Activated CD4-positive, alpha-beta T cell treated with anti-CD3 and anti-CD28 coated beads for 36 hours (primary cell): Measurements from ENCODE around the gene CD69. TPM values are rescaled to one million over a fixed set of nuclear protein-coding genes. Genes with fewer than 3 reads are reported as not detected.
"Not testable (repeated sequence)": the region's sequence is repeated elsewhere in the genome, so short reads cannot be mapped to it uniquely, and the experiment has no call there.

ENCODE experiments used
- ATAC-seq: fragments of 200-7000 bp; cut with Tn5 transposase; one replicate; pipeline ENCODE4 v1.10.0; 2021; ENCODE audit warnings: mild to moderate bottlenecking, moderate library complexity
- CTCF ChIA-PET: fragments of 350-600 bp; sonication (Branson Sonifier 250); formaldehyde crosslinking; loops from one replicate; lab custom pipeline; 2021; ENCODE audit warnings: antibody characterized with exemption; lab: Charles Lee
- POLR2A ChIA-PET: fragments of 350-600 bp; sonication (Branson Sonifier 250); formaldehyde crosslinking; loops from one replicate; lab custom pipeline; 2021; ENCODE audit warnings: antibody characterized with exemption, inconsistent platforms; lab: Charles Lee
- DNase-seq: peaks from one replicate; pipeline ENCODE4 v3.0.0-alpha.2; 2020
- H3K27ac Mint-ChIP-seq: one replicate; pipeline ENCODE4 v1.8.0; 2021; ENCODE audit warnings: mixed read lengths
- H3K27me3 Mint-ChIP-seq: one replicate; pipeline ENCODE4 v1.8.0; 2021; ENCODE audit warnings: mixed read lengths
- H3K36me3 Mint-ChIP-seq: one replicate; pipeline ENCODE4 v1.8.0; 2021; ENCODE audit warnings: low read depth, mixed read lengths
- H3K4me1 Mint-ChIP-seq: one replicate; pipeline ENCODE4 v1.8.0; 2021; ENCODE audit warnings: mixed read lengths
- H3K4me3 Mint-ChIP-seq: one replicate; pipeline ENCODE4 v1.8.0; 2021; ENCODE audit warnings: mild to moderate bottlenecking, moderate library complexity, mixed read lengths
- H3K9me3 Mint-ChIP-seq: one replicate; pipeline ENCODE4 v1.8.0; 2021; ENCODE audit warnings: low read depth, mixed read lengths
- intact Hi-C, 2 experiments: fragments of 100-400 bp; cut with DNase I in 1 of 2; cut with micrococcal nuclease in 1 of 2; formaldehyde crosslinking; loops; one replicate each; pipeline versions ENCODE4 v1.14.2 to v1.15.1; 2022 to 2024; cut with DNase I, micrococcal nuclease
- total RNA-seq, 2 experiments: library from RNA; stranded (reverse); gene quantifications; one replicate each; pipeline ENCODE4 v1.2.3, GENCODE V29; 2021

The CD69 gene
- total RNA-seq, 2 experiments from 2014 or later = 97.9 to 127 TPM

- ChIA-PET CTCF (interaction anchor here (0.6 to 1.9 kb wide), 7 partner anchors 9 to 1095 kb away, joined by 3 to 5 read pairs (median 3); no protein-coding TSS in a partner anchor), POLR2A (no interaction called here)
- H3K27me3 Mint-ChIP-seq = no peaks in the 10 kb centered on the region
- peaks cover 10% of the 10 kb centered on the region for H3K9me3 Mint-ChIP-seq
- ATAC-seq (no peak), DNase-seq (no peak)
- peaks cover 11% of the 10 kb centered on the region for H3K36me3 Mint-ChIP-seq
- H3K27ac Mint-ChIP-seq = no peak overlapping the region
- no peak overlapping the region for H3K4me3 Mint-ChIP-seq
- peaks cover 46% of the 10 kb centered on the region for H3K4me1 Mint-ChIP-seq
- intact Hi-C loops = no loop called here
Measured at GRCh38 chr12:9710584-9711375, 49.9 kb downstream of the CD69 start.

- POLR2A ChIA-PET = interaction anchor here (0.6 to 2.7 kb wide), 4 partner anchors 36 to 622 kb away, joined by 3 to 8 read pairs (median 4); partner anchors contain the start of gene CLEC2D
- H3K36me3 Mint-ChIP-seq = peaks cover 21% of the 10 kb centered on the region
- CTCF ChIA-PET = interaction anchor here (0.6 to 4.3 kb wide), 29 partner anchors 8 to 431 kb away, joined by 3 to 53 read pairs (median 6); partner anchors contain the start of gene CLEC2D
- no peak overlapping the region for H3K27ac Mint-ChIP-seq
- intact Hi-C loops = loop anchor here (1.0 to 2.0 kb wide), 5 partner anchors 22 to 378 kb away; no protein-coding TSS in a partner anchor
- DNase-seq (no peak), ATAC-seq (no peak)
- H3K9me3 Mint-ChIP-seq = peaks cover 22% of the 10 kb centered on the region
- no peaks in the 10 kb centered on the region for H3K27me3 Mint-ChIP-seq
- H3K4me1 Mint-ChIP-seq = peaks cover 53% of the 10 kb centered on the region
- no peak overlapping the region for H3K4me3 Mint-ChIP-seq
Measured at GRCh38 chr12:9708853-9709252, 51.8 kb downstream of the CD69 start.

GRCh38 chr12:9707864-9708808, 52.6 kb downstream of the CD69 start:
- Mint-ChIP-seq H3K36me3 (peaks cover 21% of the 10 kb centered on the region), H3K27me3 (no peaks in the 10 kb centered on the region), H3K4me3 (peak overlapping the region; percentile 60), H3K4me1 (peaks cover 50% of the 10 kb centered on the region), H3K27ac (peak overlapping the region; percentile 94), H3K9me3 (peaks cover 22% of the 10 kb centered on the region)
- intact Hi-C loops = loop anchor here (1.0 to 2.0 kb wide), 5 partner anchors 23 to 377 kb away; no protein-coding TSS in a partner anchor
- CTCF ChIA-PET = interaction anchor here (0.6 to 4.3 kb wide), 40 partner anchors 8 to 636 kb away, joined by 3 to 53 read pairs (median 4); partner anchors contain the start of genes CLEC2D and CLECL1
- ATAC-seq = peak; percentile 85
- DNase-seq = peak; percentile 82
- POLR2A ChIA-PET = interaction anchor here (1.0 to 2.7 kb wide), 3 partner anchors 36 to 38 kb away, joined by 4 to 8 read pairs (median 4); partner anchors contain the start of gene CLEC2D

- Mint-ChIP-seq H3K4me1 (peaks cover 55% of the 10 kb centered on the region), H3K9me3 (peaks cover 22% of the 10 kb centered on the region), H3K36me3 (peaks cover 21% of the 10 kb centered on the region), H3K4me3 (peak overlapping the region; percentile 60), H3K27me3 (no peaks in the 10 kb centered on the region), H3K27ac (peak overlapping the region; percentile 94)
- ChIA-PET POLR2A (interaction anchor here (0.6 to 2.7 kb wide), 2 partner anchors 38 to 506 kb away, joined by 3 to 8 read pairs; partner anchors contain the start of gene CLEC2D), CTCF (interaction anchor here (0.6 to 4.3 kb wide), 22 partner anchors 8 to 377 kb away, joined by 3 to 53 read pairs (median 4); partner anchors contain the start of gene CLEC2D)
- DNase-seq (peak; percentile 32), ATAC-seq (peak; percentile 40)
- intact Hi-C loops = no loop called here
Measured at GRCh38 chr12:9707356-9707755, 53.3 kb downstream of the CD69 start.

- intact Hi-C loops = loop anchor here in 1 of 2 experiments (1.0 kb wide), 1 partner anchor 28 kb away; no protein-coding TSS in a partner anchor
- peak overlapping the region; percentile 52 for H3K27ac Mint-ChIP-seq
- no peak for ATAC-seq
- peaks cover 22% of the 10 kb centered on the region for H3K9me3 Mint-ChIP-seq
- ChIA-PET POLR2A (interaction anchor here (0.5 to 2.7 kb wide), 2 partner anchors 37 to 55 kb away, joined by 4 to 8 read pairs; partner anchors contain the start of gene CLEC2D), CTCF (interaction anchor here (0.7 to 4.3 kb wide), 16 partner anchors 9 to 374 kb away, joined by 3 to 53 read pairs (median 4); no protein-coding TSS in a partner anchor)
- peaks cover 21% of the 10 kb centered on the region for H3K36me3 Mint-ChIP-seq
- no peak for DNase-seq
- no peaks in the 10 kb centered on the region for H3K27me3 Mint-ChIP-seq
- no peak overlapping the region for H3K4me3 Mint-ChIP-seq
- H3K4me1 Mint-ChIP-seq = peaks cover 63% of the 10 kb centered on the region
Measured at GRCh38 chr12:9706086-9706685, 54.5 kb downstream of the CD69 start.

GRCh38 chr12:9704561-9704960, 56.1 kb downstream of the CD69 start:
- DNase-seq, H3K4me3 Mint-ChIP-seq, CTCF ChIA-PET, ATAC-seq, H3K27me3 Mint-ChIP-seq, H3K27ac Mint-ChIP-seq: not testable (repeated sequence)
- POLR2A ChIA-PET = interaction anchor here (0.6 kb wide), 2 partner anchors 17 to 89 kb away, joined by 3 read pairs; no protein-coding TSS in a partner anchor
- intact Hi-C loops = loop anchor here in 1 of 2 experiments (5.0 kb wide), 1 partner anchor 38 kb away; no protein-coding TSS in a partner anchor
- Mint-ChIP-seq H3K9me3 (peaks cover 22% of the 10 kb centered on the region), H3K36me3 (peaks cover 21% of the 10 kb centered on the region), H3K4me1 (peaks cover 75% of the 10 kb centered on the region)

Other genes with a start within 250 kb of the CD69 start
- under 1 TPM; 0.40 to 0.87 TPM for gene KLRB1, start 153.0 kb downstream of the CD69 start, total RNA-seq
- 100 to 1,000 TPM; 190 to 212 TPM for gene CLEC2D, start 91.2 kb downstream of the CD69 start, total RNA-seq
- gene CLECL1, start 27.8 kb downstream of the CD69 start, total RNA-seq = 1 to 10 TPM; 3.1 to 3.8 TPM
- not detected for gene KLRF1, start 66.6 kb upstream of the CD69 start, total RNA-seq
- gene CLEC2B, start 108.5 kb upstream of the CD69 start, total RNA-seq = 10 to 100 TPM; 21.8 to 25.8 TPM
- gene KLRF2, start 120.6 kb upstream of the CD69 start, total RNA-seq = not detected
- gene CLEC2A, start 171.5 kb upstream of the CD69 start, total RNA-seq = not detected
- gene CLEC12A, start 210.5 kb upstream of the CD69 start, total RNA-seq = not detected
- not detected for gene CLEC1B, start 238.2 kb upstream of the CD69 start, total RNA-seq
- not detected for gene CLEC12B, start 249.7 kb upstream of the CD69 start, total RNA-seq